HEK293T (cell line): ENCODE results near the gene THOC3.
"Not testable (repeated sequence)": the region's sequence is repeated elsewhere in the genome, so short reads cannot be mapped to it uniquely, and the experiment has no call there.

ENCODE experiments used
- PKNOX1 ChIP-seq: fragments of 450-650 bp; IDR thresholded peaks from 2 replicates; pipeline ENCODE4 v1.6.1; 2016
- SP1 ChIP-seq: fragments of 450-650 bp; IDR thresholded peaks from 2 replicates; pipeline ENCODE4 v1.6.1; 2017

GRCh38 chr5:176010202-176010601 is 42.1 kb upstream of the THOC3 start:
- not testable (repeated sequence) for TF ChIP-seq SP1, PKNOX1
